Neural cell (in vitro differentiated cells): ENCODE results near the gene SHD. TPM values are rescaled to one million over a fixed set of nuclear protein-coding genes. Genes with fewer than 3 reads are reported as not detected.

Source experiments
- H2AFZ ChIP-seq: fragments of 200-600, 300-800 bp; sonication (generic), shearing (Covaris generic); 2 replicates; pipeline ENCODE4 v1.6.0; 2014; ENCODE audit warnings: low read depth, mild to moderate bottlenecking, antibody characterized with exemption, low read length, moderate library complexity
- H3F3A ChIP-seq: fragments of 200-600 bp; shearing (Covaris generic); 2 replicates; pipeline ENCODE4 v1.6.1; 2016; ENCODE audit warnings: mild to moderate bottlenecking, moderate library complexity, mixed read lengths, antibody characterized with exemption, low read length; ENCODE audit not compliant: insufficient read depth, poor library complexity, severe bottlenecking
- H3K27ac ChIP-seq: fragments of 200-600, 300-800 bp; sonication (generic), shearing (Covaris generic); 2 replicates; pipeline ENCODE4 v1.5.1; 2014; ENCODE audit warnings: mild to moderate bottlenecking, low read length, moderate library complexity
- H3K27me3 ChIP-seq: fragments of 300-800, 200-600 bp; sonication (generic), shearing (Covaris generic); 2 replicates; pipeline ENCODE4 v1.6.0; 2014; ENCODE audit warnings: mild to moderate bottlenecking, low read depth, low read length, moderate library complexity; ENCODE audit not compliant: insufficient read depth
- H3K36me3 ChIP-seq: fragments of 300-800, 200-600 bp; sonication (generic), shearing (Covaris generic); 2 replicates; pipeline ENCODE4 v1.5.1; 2014; ENCODE audit warnings: mild to moderate bottlenecking, antibody characterized with exemption, low read length, moderate library complexity; ENCODE audit not compliant: insufficient read depth
- H3K4me2 ChIP-seq: fragments of 300-800, 200-600 bp; sonication (generic), shearing (Covaris generic); 2 replicates; pipeline ENCODE4 v1.6.0; 2014; ENCODE audit warnings: mild to moderate bottlenecking, low read length
- H3K4me3 ChIP-seq: fragments of 300-800, 200-600 bp; sonication (generic), shearing (Covaris generic); 2 replicates; pipeline ENCODE4 v1.5.1; 2014; ENCODE audit warnings: mild to moderate bottlenecking, low read length, moderate library complexity
- H3K79me2 ChIP-seq: fragments of 200-600 bp; shearing (Covaris generic); replicated peaks from 2 replicates; pipeline ENCODE4 v1.6.0; 2014; ENCODE audit warnings: mild to moderate bottlenecking, low read length, moderate library complexity; ENCODE audit not compliant: insufficient read depth
- H3K9ac ChIP-seq: fragments of 300-800, 200-600 bp; sonication (generic), shearing (Covaris generic); 2 replicates; pipeline ENCODE4 v1.6.1; 2016; ENCODE audit warnings: mild to moderate bottlenecking, low read length, mixed read lengths
- H3K9me2 ChIP-seq: fragments of 200-600 bp; shearing (Covaris generic); 2 replicates; pipeline ENCODE4 v1.6.1; 2016; ENCODE audit warnings: mild to moderate bottlenecking, low read length, mixed read lengths; ENCODE audit not compliant: insufficient read depth
- H3K9me3 ChIP-seq: fragments of 200-600, 300-800 bp; sonication (generic), shearing (Covaris generic); 2 replicates; pipeline ENCODE4 v1.6.1; 2016; ENCODE audit warnings: mild to moderate bottlenecking, mixed run types, low read length, moderate library complexity, mixed read lengths
- H4K20me1 ChIP-seq: fragments of 200-600 bp; shearing (Covaris generic); 2 replicates; pipeline ENCODE4 v1.6.1; 2016; ENCODE audit warnings: mild to moderate bottlenecking, mixed run types; ENCODE audit not compliant: insufficient read depth
- CTCF ChIP-seq: fragments of 450-650 bp; IDR thresholded peaks from 2 replicates; pipeline ENCODE4 v1.5.1; 2014; ENCODE audit warnings: antibody characterized with exemption, mild to moderate bottlenecking, moderate library complexity; ENCODE audit not compliant: poor library complexity, severe bottlenecking
- EP300 ChIP-seq: fragments of 450-650 bp; conservative IDR thresholded peaks from 2 replicates; pipeline ENCODE4 v1.6.1; 2014; ENCODE audit warnings: antibody characterized with exemption, mild to moderate bottlenecking, moderate library complexity; ENCODE audit not compliant: poor library complexity, severe bottlenecking
- EZH2 ChIP-seq: fragments of 200-600, 300-800 bp; shearing (Covaris generic), sonication (generic); IDR thresholded peaks from 2 replicates; pipeline ENCODE4 v1.6.1; 2014; ENCODE audit warnings: antibody characterized with exemption, low read length, borderline replicate concordance, mild to moderate bottlenecking; ENCODE audit not compliant: insufficient read depth, poor library complexity, severe bottlenecking
- MXI1 ChIP-seq: fragments of 450-650 bp; conservative IDR thresholded peaks from 2 replicates; pipeline ENCODE4 v1.6.1; 2014; ENCODE audit warnings: antibody characterized with exemption, mild to moderate bottlenecking; ENCODE audit not compliant: poor library complexity, severe bottlenecking
- POLR2AphosphoS5 ChIP-seq: IDR thresholded peaks from 2 replicates; pipeline ENCODE4 v1.6.1; 2012
- RAD21 ChIP-seq: fragments of 450-650 bp; conservative IDR thresholded peaks from 2 replicates; pipeline ENCODE4 v1.6.1; 2014; ENCODE audit warnings: antibody characterized with exemption, mild to moderate bottlenecking, moderate library complexity
- SMC3 ChIP-seq: fragments of 450-650 bp; conservative IDR thresholded peaks from 2 replicates; pipeline ENCODE4 v1.6.1; 2014; ENCODE audit warnings: antibody characterized with exemption, mild to moderate bottlenecking, moderate library complexity; ENCODE audit not compliant: poor library complexity
- TAF1 ChIP-seq: IDR thresholded peaks from 2 replicates; pipeline ENCODE4 v1.6.1; 2012; ENCODE audit warnings: low read depth
- polyA plus RNA-seq: library from polyadenylated mRNA; depleted of rRNA; stranded (reverse); fragments of >200 nt; gene quantifications from 2 replicates; pipeline ENCODE4 v1.2.3, GENCODE V29; 2014
- TF ChIP-seq, protein P1 (sequence below): IDR thresholded peaks from 2 replicates; pipeline ENCODE4 v1.6.1; 2012; ENCODE audit warnings: borderline replicate concordance

The SHD gene
- polyA plus RNA-seq, 1 donor from 2014 or later = 188 TPM

DNA sequence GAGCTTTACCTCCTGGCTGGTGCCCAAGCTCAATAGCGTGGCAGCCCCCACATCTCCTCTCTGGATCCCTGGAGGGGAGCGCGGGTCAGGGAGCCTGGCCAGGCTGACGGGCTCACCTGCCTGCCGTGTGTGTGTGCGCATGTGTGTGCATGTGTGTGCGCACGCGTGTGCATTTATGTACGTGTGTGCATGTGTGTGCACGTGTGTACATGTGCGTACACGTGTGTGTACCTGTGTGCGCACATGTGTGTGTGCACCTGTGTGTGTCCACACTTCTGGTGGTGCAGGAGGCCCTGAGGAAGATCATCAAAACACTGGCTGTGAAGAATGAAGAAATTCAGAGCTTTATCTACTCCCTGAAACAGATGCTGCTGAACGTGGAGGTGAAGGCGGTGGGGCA is 26.6 kb downstream of the SHD start:
- H3K4me3 ChIP-seq = peak overlapping the region; percentile 69
- peaks cover 5% of the 10 kb centered on the region for H3K36me3 ChIP-seq
- no peak overlapping the region for H2AFZ ChIP-seq
- H3F3A ChIP-seq = no peaks in the 10 kb centered on the region
- no peak overlapping the region for H3K27ac ChIP-seq
- H3K27me3 ChIP-seq = no peaks in the 10 kb centered on the region
- H3K4me2 ChIP-seq = no peak overlapping the region
- no peaks in the 10 kb centered on the region for H4K20me1 ChIP-seq
- peak overlapping the region; percentile 69 for H3K9ac ChIP-seq
- no peaks in the 10 kb centered on the region for H3K9me3 ChIP-seq
- TF ChIP-seq EP300 (no peak), SMC3 (no peak), CTCF (no peak), RAD21 (no peak), EZH2 (no peak), TAF1 (no peak)
- TF ChIP-seq, protein P1, sequence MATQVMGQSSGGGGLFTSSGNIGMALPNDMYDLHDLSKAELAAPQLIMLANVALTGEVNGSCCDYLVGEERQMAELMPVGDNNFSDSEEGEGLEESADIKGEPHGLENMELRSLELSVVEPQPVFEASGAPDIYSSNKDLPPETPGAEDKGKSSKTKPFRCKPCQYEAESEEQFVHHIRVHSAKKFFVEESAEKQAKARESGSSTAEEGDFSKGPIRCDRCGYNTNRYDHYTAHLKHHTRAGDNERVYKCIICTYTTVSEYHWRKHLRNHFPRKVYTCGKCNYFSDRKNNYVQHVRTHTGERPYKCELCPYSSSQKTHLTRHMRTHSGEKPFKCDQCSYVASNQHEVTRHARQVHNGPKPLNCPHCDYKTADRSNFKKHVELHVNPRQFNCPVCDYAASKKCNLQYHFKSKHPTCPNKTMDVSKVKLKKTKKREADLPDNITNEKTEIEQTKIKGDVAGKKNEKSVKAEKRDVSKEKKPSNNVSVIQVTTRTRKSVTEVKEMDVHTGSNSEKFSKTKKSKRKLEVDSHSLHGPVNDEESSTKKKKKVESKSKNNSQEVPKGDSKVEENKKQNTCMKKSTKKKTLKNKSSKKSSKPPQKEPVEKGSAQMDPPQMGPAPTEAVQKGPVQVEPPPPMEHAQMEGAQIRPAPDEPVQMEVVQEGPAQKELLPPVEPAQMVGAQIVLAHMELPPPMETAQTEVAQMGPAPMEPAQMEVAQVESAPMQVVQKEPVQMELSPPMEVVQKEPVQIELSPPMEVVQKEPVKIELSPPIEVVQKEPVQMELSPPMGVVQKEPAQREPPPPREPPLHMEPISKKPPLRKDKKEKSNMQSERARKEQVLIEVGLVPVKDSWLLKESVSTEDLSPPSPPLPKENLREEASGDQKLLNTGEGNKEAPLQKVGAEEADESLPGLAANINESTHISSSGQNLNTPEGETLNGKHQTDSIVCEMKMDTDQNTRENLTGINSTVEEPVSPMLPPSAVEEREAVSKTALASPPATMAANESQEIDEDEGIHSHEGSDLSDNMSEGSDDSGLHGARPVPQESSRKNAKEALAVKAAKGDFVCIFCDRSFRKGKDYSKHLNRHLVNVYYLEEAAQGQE = no peak
- H3K79me2 ChIP-seq = no peaks in the 10 kb centered on the region
- H3K9me2 ChIP-seq = no peaks in the 10 kb centered on the region

DNA sequence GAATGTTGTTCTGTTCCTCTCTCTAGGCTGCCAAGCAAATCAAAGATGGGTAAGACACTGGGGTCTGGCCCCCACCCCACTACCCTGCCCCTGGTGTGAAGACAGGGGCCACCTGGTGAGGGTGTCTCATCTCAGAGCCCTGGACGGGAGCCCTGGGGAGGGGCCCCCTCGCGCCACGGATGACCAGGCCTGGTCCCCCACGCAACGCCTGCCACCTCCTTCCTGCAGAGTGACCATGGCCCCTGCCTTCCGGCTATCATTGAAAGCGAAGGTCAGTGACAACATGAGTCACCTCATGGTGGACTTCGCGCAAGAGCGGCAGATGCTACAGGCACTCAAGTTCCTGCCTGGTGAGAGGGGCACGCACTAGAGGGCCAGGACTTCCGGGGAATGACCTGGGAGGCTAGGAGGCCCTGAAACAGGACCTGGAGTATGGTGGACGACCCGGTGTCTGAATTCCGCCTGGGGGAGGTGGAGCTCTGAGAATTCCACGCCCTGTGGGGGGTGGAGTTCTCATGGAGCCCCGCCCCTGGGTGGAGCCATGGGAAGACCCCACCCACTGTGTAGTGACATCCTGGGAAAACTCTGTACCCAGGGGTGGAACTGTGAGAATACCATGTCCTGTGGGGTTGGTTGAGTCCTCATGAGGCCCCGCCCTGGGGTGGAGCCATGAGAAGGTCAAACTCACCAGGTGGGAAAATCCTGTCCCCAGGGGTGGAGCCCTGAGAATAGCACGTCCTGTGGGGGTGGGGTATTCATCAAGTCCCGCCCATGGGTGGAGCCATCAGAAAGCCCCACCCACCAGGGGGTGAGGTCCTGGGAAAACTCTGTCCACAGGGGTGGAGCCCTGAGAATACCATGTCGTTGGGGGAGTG is 31.4 kb downstream of the SHD start:
- no peak overlapping the region for H3K9ac ChIP-seq
- no peak for TF ChIP-seq RAD21
- TF ChIP-seq EZH2 = no peak
- no peak for TF ChIP-seq SMC3
- no peak for TF ChIP-seq CTCF
- TF ChIP-seq POLR2AphosphoS5 = no peak
- no peak for TF ChIP-seq TAF1
- TF ChIP-seq, protein P1 = no peak
- no peak for TF ChIP-seq MXI1
- TF ChIP-seq EP300 = no peak
- no peak overlapping the region for H3K4me2 ChIP-seq
- no peaks in the 10 kb centered on the region for H3K9me2 ChIP-seq
- H3K27ac ChIP-seq = no peak overlapping the region
- no peaks in the 10 kb centered on the region for H3K27me3 ChIP-seq
- H2AFZ ChIP-seq = no peak overlapping the region
- no peaks in the 10 kb centered on the region for H3K9me3 ChIP-seq
- H3K79me2 ChIP-seq = no peaks in the 10 kb centered on the region
- no peaks in the 10 kb centered on the region for H3F3A ChIP-seq
- no peaks in the 10 kb centered on the region for H4K20me1 ChIP-seq
- peaks cover 10% of the 10 kb centered on the region for H3K36me3 ChIP-seq
- no peak overlapping the region for H3K4me3 ChIP-seq
